ENCODE data around the gene NIP7. TPM values are rescaled to one million over a fixed set of nuclear protein-coding genes. Genes with fewer than 3 reads are reported as not detected.

The NIP7 gene
- total and polyA plus RNA-seq, 2 experiments from 2014 or later = 30.4 to 47.4 TPM

- Mint-ChIP-seq H3K27me3 (ENCODE audit: insufficient read depth, low read depth, poor library complexity) (peaks cover 2% of the 10 kb centered on the region), H3K27ac (no peak overlapping the region), H3K4me3 (no peak overlapping the region), H3K4me1 (no peaks in the 10 kb centered on the region), H3K9me3 (no peaks in the 10 kb centered on the region), H3K36me3 (ENCODE audit: low read depth) (peaks cover 56% of the 10 kb centered on the region)
- no peaks in the 10 kb centered on the region for H3K27me3 ChIP-seq (ENCODE audit: insufficient read depth)
- H4K20me1 ChIP-seq (replicated peaks; ENCODE audit: insufficient read depth) = peaks cover 7% of the 10 kb centered on the region
- no peak overlapping the region for H2AFZ ChIP-seq
- H3K4me3 ChIP-seq = no peak overlapping the region
- H3K4me1 ChIP-seq (ENCODE audit: insufficient read depth) = no peaks in the 10 kb centered on the region
- H3K79me2 ChIP-seq (replicated peaks; ENCODE audit: insufficient read depth) = no peaks in the 10 kb centered on the region
- TF ChIP-seq ZNF462 (CRISPR knock-in tag; IDR thresholded peaks at IDR 0.05) (no peak), STAT1 (IDR thresholded peaks at IDR 0.05; ENCODE audit: unreplicated experiment) (no peak), EZH2 (IDR thresholded peaks at IDR 0.05; ENCODE audit: low read depth, unreplicated experiment) (no peak), ZNF331 (CRISPR knock-in tag; IDR thresholded peaks at IDR 0.05; ENCODE audit: low read depth) (no peak), POLR2AphosphoS5 (IDR thresholded peaks at IDR 0.05; ENCODE audit: low read depth) (no peak), JUNB (IDR thresholded peaks at IDR 0.05; ENCODE audit: unreplicated experiment) (no peak), ZNF114 (CRISPR knock-in tag; IDR thresholded peaks at IDR 0.05) (no peak), NANOG (IDR thresholded peaks at IDR 0.05; ENCODE audit: borderline replicate concordance) (no peak), REST (IDR thresholded peaks at IDR 0.05; ENCODE audit: unreplicated experiment) (no peak), ETS1 (IDR thresholded peaks at IDR 0.05) (no peak), CTCF (conservative IDR thresholded peaks at IDR 0.05; ENCODE audit: low read depth in 2 of 2) (no peak), CREB1 (CRISPR knock-in tag; IDR thresholded peaks at IDR 0.05; ENCODE audit: low read depth) (no peak), EZH2phosphoT487 (IDR thresholded peaks at IDR 0.05; ENCODE audit: unreplicated experiment) (no peak)
- 0 out of 2 replicates have a peak, but pooled peaks cover 11% of the 10 kb centered on the region for H3F3A ChIP-seq (replicated peaks; ENCODE audit: low read depth)
- H3K27ac ChIP-seq (ENCODE audit: low read depth) = no peak overlapping the region
- ATAC-seq = no peak
- no peak for DNase-seq (ENCODE audit: low spot score)
- H3K36me3 ChIP-seq (ENCODE audit: insufficient read depth) = peaks cover 64% of the 10 kb centered on the region
- no peaks in the 10 kb centered on the region for H3K9me2 ChIP-seq (ENCODE audit: insufficient read depth)
- no peak overlapping the region for H3K4me2 ChIP-seq
These were observed 28.4 kb downstream of the NIP7 start for GRCh38 chr16:69367980-69368379.
